HG03565 (cell line): ENCODE data around the gene RHBDF2.

Experiments
- ATAC-seq: cut with Tn5 transposase; IDR thresholded peaks from one replicate; pipeline ENCODE4 v1.9.1; 2021; ENCODE audit warnings: mild to moderate bottlenecking, moderate library complexity; ENCODE audit not compliant: unreplicated experiment

The RHBDF2 gene

DNA sequence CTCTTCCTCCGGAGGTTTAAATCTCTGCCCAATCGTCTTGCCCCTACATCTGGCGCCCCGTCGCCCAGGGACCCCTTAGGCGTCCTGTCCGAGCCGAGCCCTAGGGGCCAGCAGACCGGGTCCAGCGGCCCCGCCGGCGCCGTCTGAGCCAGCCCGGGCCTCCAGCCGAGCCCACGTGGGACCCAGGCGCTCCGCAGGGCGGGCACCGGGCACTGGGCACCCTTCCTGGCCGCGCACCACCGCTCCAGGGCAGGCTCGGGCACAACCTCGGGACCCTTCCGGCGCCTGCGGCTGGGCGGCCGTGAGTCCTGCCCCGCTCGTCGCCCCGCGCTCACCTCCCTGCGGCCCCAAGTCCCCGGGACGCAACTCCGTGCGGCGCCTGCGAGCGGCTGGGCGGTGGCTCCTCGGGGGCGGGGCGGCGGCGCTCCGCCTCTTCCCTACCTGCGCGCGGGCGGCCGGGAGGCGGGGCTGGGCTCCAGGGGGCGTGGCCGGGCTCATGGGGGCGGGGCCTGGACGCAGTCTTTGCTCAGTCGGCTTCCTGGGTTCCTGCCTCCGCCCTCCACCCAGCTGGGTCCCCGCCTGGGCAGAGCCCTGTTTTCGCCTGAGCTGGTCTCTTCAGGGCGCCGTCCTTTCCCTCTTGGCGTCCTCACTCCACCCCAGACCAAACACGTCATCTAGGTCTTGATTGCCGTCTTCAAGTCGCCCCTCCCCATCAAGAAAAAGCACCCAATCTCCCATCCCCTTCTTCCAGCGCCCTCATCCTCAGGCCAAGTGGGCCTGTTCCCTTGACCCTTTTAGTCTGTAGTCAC, at the start of gene RHBDF2:
Gene RHBDF2, minus strand, starts transcription at position 406 of the 809 bp plus-strand sequence. CDS start 19,899 bp downstream, outside the sequence.
- peak; percentile 51 for ATAC-seq

DNA sequence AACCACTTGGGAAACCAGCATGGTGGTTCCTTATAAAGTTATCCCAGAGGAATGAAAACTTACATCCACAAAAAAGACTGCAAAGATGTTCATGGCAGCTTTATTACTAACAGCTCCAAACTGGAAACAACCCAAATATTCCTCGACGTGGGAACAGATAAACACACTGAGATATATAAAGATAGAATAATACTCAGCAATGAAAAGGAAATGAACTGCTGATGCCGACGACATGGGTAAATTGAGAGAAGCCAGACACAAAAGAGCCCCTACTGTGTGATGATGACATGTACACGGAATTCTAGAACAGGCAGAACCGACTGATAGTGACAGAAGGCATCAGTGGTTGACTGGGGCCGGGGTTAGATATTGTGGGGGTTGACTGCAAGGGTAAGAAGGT, 48.3 kb upstream of the RHBDF2 start:
- ATAC-seq = no peak

DNA sequence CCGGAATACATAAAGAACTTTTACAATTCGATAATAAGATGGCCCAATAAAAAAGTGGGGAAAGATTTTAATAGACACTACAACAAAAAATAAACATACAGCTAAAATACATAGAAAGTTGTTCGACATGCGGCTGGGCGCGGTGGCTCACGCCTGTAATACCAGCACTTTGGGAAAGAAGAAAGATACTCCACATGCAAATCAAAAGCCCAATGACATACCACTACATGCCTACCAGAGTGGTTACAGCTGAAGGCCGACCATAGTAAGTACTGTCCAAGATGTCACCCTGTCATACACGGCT, 47.9 kb upstream of the RHBDF2 start:
- ATAC-seq = no peak

DNA sequence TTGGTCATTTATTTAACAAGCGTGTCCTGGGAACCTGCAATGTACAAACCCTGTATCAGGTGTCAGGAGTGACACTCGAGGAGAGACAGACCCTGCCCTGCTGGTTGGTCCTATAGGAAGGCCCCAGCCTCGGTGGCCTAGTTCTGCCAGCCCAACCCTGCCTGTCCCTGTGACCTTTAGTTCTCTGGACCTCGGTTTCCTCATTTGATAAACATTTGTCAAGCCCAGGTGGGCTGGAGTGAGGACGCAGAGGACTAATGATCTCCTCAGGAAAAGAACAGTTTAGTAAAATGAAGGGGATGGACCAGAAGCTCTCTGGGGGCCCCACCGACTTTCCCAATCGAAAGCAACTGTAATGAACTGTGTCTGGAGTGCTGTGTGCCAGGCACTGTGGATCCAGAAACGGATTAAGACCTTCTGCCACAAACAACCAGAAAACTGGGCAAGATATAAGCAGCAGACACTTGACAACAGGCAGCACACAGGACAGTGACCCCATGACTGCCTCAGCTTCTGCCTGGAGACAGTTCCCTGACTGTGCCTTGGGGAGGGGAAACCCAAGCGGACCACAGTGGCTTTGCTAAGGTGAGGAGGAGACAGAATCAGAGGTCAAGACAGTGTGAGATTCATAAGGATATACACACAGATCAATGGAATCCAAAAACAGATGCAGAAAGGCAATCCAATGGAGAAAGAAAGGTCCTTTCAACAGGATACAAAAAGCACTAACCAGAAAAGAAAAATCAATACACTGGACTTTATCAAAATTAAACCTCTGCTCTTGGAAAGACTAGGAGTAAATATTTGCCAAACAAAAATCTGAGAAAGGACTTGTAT, 47.4 kb upstream of the RHBDF2 start:
- ATAC-seq = no peak

DNA sequence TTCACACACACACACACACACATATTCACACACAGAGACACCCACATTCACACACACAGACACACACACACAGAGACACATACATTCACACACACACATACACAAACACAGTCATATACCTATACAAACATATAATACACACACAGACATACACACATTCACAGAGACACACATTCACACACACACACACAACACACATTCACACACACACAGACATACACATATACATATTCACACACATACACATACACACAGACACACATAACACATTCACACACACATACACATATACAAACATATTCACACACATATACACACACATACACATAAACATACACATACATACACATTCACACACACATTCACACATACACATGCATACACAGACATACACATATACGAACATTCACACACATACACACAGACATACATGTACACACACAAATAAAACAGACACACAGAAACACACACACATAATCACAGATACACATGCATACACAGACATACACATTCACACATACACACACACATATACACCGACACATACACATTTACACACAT, 46.5 kb upstream of the RHBDF2 start:
- ATAC-seq = no peak

DNA sequence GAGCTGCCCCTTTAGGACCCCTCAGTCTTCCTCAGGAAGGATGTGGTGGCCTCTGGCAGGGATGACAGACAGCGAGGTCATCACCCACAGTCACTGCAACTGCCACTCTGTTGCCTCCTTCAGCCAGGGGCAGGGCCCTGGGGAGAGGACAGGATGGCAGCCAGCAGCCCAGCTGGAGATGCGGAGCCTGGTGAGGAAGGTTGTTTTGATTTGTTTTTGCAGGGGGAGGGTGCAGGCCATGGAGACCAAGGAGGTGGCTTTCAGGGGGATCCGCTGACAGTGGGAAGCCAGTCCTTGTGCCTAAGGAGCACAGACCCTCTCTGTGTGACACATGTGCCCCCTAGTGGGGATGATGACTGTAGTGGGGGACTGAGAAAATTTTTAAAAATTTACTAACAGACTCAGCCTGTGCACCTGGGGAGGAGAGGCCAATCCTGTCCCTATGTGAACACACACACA, 46.0 kb upstream of the RHBDF2 start:
- ATAC-seq = no peak

DNA sequence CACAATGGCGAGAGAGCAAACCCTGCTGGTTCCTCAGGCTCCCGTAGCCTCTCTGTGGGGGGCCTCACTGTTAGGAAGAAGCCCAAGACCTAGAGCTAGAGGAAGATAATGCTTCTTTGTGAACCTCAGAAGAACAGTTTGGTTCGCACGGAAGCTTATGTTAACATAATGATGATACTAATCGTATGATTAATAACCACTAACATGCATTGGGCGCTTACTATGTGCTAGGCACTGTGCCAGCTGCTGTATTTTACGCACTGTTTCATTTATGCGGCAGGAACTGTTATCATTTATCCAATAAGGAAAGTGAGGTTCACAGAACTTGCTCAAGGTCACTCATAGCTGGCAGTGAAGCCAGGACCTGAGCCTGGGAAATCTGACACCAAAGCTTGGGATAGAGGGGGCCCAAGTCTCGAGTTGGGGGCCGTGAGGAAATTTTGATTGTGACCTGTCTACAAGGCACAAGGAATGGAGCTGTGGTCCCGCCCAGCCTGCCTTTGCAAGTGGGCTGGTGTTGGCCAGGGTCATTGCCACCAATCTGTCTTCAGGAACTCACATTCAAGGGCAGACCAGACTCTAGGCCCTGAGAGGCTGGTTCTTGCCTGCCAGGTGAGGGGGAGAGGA, 45.4 kb upstream of the RHBDF2 start:
- ATAC-seq = no peak

DNA sequence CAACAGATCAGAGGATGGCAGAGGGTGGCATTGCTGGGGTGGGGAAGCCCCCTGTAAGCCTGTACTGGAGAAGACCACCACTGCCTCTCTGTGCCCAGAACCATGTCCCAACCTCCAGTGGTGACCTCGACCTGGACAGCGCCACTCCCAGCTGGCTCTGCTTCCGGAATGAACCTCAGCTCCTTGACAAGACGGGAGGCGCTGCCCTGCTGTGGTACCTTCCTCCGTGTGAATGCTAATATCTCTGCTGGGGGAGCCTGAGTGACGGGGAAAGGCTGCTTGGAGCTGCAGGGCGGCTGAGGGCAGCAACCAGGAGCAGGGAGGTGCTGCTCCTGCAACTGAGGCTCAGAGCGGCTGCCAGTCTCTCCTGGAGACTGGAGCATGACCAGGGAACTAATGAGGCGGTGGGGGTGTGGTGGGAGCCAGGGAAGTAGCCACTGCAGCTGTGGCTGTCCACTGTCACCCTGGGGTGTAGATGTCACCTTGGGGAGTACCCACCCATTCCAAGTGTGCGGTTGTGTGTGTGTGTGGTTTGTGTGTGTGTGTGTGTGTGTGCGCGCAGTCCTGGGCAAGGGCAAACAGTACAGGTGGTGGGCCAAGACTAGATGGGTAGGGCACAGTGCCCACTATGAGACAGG, 44.8 kb upstream of the RHBDF2 start:
- no peak for ATAC-seq

DNA sequence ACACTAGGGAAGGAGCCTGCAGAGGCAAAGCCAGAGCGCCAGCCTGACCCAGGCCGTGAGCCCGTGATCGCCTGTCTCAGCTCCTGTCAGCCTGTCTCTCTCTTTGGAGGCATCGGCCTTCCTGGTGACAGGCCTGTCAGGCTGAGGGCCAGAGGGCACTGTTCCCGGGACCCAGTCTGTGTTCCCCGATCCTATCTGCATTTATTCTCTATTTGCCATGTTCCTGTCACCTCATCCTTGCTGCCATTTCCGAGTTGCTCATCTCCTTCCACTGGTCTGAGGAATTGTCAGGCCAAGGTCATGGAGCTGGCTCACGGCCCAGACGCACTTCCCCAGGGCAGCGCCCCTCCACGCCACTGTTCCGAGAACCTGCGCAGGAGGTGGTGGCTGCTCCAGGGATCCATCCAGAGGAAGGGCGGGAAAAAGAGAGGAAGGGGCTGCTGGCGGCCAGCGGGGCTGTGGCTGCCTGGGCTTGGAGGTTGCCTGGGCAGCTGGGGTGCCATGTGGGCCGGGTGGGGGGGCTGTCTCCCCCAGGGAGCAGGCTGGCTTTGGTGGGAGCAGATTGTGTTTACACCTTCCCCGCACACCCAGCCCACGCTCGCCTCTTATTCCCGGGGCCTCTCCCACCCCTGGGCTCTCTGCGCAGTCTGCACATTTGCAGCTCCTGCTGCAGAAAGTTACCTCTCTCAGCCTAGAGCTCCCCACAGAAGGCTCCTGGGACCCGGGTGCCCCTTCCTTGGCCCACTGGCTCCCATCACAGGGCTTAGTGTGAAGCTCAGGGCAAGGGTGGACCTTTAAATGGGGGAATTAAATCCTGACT, 43.5 kb upstream of the RHBDF2 start:
- ATAC-seq = no peak

DNA sequence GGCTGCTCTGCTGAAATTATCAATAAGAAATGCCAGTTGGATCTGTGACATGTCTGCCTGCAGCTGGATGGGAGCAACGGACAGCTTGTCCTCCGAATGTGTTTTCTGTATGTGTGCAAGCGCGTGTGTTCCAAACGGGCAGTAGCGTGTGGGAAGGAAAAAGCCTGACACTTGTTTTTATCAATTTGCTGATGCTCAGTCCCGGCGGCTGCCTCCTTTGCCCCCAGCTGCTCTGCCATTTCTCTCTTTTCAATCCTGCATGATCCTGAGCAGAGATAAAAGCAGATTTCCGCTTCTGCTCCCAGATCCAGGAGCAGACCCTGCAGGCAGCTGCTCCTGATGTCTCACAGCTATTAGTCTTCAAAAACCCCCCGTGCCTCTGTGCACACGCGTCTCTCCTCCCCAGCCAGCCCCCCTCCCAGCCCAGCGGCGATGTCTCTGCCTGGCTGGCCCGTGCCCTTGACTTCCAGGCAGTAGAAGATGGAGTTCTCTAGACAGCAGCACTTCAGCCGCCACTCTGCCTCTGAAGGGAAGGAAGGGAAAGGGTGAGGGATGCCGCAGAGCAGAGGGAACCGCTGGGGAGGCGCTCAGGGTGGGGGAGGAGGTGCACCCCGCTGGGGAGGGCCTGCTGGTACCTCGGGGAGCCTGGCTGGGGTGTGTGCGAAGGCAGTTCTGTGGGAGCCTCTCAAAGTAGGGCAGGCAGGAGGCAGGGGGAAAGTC, 42.8 kb upstream of the RHBDF2 start:
- no peak for ATAC-seq

DNA sequence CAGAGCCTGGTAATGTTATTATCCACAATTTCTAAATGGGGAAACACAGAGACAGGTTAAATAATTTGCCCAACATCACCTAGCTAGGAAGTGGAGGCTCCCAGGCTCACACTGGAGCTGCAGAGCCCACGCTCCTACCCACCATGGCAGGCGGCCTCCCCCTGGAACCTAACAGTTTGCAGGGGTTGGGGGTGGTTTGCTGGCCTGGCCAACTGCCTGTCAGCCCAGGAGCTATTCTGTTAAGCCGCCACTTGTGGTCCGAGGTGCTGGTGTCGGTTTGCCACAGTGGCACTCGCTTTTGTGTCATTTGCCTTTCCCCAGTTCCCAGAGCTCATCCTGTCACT, 42.2 kb upstream of the RHBDF2 start:
- no peak for ATAC-seq

DNA sequence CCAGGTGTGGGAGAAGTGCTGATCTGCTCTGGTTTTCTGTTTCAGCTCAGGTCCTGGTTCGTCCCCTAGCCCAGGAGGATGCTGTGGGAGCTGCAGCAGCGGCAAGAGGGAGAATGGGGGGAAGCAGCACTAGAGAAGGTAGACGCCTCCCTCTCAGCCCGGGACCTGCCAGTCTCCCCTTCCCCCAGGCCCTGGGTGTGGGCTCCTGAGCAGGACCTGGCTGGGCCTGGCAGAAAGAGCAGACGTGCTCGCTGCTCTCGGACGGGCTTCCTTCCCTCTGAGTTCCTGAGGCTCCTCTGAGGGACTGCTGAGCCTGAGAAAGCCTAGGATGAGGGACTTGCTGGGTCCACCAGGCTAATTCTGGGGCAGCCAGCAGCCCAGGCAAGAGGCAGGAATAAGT, 41.8 kb upstream of the RHBDF2 start:
- ATAC-seq = no peak

DNA sequence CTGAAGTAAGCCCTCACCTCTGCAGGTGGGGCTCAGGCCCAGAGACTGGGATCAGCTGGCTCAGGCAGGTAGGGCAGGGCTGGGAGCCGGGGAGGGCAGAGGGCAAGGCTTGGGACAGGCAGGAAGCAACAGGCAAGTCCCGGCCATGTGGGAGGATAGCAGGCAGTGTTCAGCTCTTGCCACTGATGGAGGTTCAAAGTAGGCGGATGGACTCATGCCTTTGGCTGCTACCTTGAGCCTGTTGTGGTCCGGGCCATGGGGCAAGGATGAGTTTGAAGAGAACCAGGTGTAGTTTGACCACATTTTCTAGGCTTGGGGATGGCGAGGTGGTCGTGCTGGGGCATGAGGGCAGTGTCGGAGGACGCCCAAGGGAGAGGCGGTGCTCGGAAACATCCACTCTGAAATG, 41.3 kb upstream of the RHBDF2 start:
- ATAC-seq = no peak

DNA sequence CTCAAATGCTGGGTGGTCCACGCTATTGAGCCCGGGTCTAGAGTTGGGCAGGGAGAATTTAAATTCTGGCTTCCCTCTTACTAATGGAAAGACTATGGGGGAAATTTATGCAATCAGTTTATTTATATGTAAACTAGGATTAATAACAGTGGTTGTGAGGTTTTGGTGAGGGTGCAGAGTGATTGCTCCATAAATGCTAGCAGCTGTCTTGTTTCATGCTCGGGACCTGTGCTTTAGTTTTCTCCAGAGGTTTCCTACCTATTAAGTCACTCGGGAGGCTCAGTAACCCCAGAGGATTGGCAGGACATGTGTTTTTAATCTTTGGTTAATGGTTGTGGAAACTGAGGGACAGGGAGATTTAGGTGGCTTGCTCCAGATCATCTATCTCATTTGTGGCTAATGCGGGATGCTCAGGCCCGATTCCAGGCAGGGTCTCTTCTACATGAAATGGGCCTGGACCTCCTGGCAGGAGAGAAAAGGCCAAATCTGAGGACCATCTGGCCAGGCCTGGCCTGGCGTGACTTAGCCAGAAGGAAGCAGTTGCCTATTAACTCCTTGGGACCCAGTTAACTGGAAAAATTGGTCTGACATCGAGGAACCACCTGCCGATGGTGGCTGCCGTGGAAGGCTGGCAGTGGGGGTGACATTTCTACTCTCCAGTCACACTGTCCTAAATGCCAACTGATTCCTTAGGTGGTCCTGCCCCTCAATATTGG, 40.7 kb upstream of the RHBDF2 start:
- no peak for ATAC-seq

DNA sequence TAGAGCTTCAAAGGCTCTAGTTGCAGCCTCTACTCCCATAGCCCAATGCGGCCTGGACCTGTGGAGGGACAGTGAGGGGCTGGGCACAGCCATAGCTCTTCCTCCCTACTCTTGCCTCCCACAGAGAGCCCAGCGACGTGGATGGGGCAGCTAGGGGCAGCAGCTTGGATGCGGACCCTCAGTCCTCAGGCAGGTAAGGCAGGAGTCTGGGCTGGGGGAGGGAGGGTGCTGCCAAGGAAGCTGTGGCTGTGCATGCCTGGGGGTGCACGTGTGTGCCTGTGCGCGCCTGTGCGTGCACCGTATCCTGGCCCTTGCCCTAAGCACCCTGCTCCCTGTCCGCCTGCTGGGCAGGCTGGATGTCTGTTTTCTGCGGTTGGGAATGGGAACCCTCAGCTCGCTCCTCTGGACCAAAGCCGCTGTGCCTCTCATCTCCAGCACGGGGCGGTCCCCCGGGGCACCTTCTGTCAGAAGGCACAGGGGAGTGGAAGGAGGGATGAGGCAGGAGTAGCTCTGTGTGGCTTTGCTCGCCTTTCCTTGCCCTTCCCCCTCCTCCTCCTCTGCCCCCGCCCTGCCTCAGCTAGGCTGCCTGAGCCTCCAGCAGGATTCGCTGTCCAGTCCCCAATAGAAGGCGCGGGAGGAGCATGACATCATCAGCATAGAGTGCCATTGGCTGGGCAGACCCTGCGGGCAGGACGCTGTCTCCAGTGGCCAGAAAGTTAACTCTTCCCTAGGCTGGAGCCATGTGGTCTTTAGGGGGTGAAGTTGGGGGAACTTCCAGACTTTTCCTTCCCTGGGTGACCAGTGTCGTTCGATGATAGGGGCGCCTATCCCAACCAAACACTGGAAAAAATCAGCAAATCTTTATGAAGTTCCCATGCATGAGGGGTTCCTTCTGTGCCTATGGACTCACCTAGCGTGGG, 39.4 kb upstream of the RHBDF2 start:
- ATAC-seq = no peak

DNA sequence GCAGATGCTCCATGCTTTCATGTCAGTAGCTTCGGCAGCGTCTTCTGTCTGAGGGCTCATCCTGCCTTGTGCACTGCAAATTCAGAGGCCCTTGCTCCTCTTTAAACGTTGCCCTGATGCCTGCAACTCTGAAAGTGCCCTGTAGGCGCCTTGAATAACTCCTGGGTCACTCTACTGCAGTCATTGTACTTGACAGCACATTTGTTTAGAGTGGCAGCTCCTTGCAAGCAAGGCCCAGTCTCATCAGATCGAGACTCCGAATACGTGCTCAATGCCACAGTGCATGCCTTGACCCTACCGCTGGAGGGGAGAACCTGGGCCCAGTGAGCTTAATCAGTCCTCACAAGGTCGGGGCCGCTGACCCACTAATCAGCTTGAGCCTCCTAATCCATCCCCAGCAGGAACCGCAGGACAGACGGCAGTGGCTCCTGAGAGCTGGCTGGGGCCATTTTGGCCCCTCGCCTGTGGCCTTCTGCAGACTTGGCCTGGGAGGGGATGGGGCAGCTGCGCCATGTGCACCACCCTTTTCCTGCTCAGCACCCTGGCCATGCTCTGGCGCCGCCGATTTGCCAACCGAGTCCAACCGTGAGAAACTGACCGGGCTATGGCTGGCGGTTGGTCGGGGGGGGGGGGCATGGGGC, 38.5 kb upstream of the RHBDF2 start, which contains the start of gene PRCD:
Gene PRCD, plus strand, starts transcription at position 414 of the 641 bp plus-strand sequence. Its CDS starts 98 bp downstream, at position 512.
- ATAC-seq = no peak

DNA sequence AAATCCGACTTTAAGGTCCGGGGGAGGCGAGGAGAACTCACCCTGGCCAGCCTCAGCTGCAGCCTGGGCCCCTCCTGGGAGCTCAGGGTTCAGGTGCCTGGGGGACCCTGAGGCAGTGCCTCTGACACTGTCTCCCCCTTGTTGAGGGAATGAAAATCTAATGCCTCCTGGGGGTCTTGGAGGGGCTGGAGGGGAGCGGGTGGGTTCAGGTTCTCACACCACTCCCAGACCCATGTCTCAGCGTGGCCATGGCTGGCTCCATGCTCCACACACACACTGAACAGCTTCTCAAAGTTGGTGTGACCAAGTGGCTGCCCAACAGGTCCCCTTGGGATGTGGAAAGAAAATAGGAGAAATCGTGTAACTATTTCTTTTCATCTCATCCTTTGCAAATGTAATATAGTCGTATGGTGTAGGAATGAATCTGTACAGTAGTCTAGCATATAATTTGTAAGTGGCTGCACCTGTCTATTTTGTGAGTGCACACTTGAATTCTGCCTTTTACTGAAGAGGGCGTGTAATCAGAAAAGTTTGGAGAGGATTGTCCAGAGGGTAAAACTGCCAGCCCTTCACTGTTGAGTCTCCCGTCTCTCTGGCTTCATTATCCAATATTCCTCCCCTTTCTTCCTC, 37.8 kb upstream of the RHBDF2 start:
- no peak for ATAC-seq
